Activated naive CD4-positive, alpha-beta T cell treated with anti-CD3 and anti-CD28 coated beads, Interleukin-2, amount 50 U/mL, for 24 hours (primary cell): ENCODE measurements around the gene STRA8.

Experiments used
- H3K27ac Mint-ChIP-seq: one replicate; pipeline ENCODE4 v1.8.0; 2021; ENCODE audit warnings: mild to moderate bottlenecking, mixed read lengths
- H3K27me3 Mint-ChIP-seq: one replicate; pipeline ENCODE4 v1.8.0; 2021; ENCODE audit warnings: mixed read lengths
- H3K36me3 Mint-ChIP-seq: one replicate; pipeline ENCODE4 v1.8.0; 2021; ENCODE audit warnings: mixed read lengths
- H3K4me1 Mint-ChIP-seq: one replicate; pipeline ENCODE4 v1.8.0; 2021; ENCODE audit warnings: mixed read lengths
- H3K4me3 Mint-ChIP-seq: one replicate; pipeline ENCODE4 v1.8.0; 2021; ENCODE audit warnings: mild to moderate bottlenecking, mixed read lengths
- H3K9me3 Mint-ChIP-seq: one replicate; pipeline ENCODE4 v1.8.0; 2021; ENCODE audit warnings: mixed read lengths

The STRA8 gene

GRCh38 chr7:135242096-135242684 lies 8.6 kb downstream of the STRA8 start:
- Mint-ChIP-seq H3K27ac (no peak overlapping the region), H3K4me3 (no peak overlapping the region), H3K4me1 (no peaks in the 10 kb centered on the region), H3K27me3 (no peaks in the 10 kb centered on the region), H3K36me3 (no peaks in the 10 kb centered on the region), H3K9me3 (no peaks in the 10 kb centered on the region)

GRCh38 chr7:135245226-135246190 lies 11.9 kb downstream of the STRA8 start:
- H3K9me3 Mint-ChIP-seq, result no peaks in the 10 kb centered on the region
- H3K4me1 Mint-ChIP-seq, result no peaks in the 10 kb centered on the region
- H3K27me3 Mint-ChIP-seq, result no peaks in the 10 kb centered on the region
- no peak overlapping the region for H3K27ac Mint-ChIP-seq
- H3K36me3 Mint-ChIP-seq, result no peaks in the 10 kb centered on the region
- H3K4me3 Mint-ChIP-seq, result no peak overlapping the region

GRCh38 chr7:135246191-135246825 lies 12.7 kb downstream of the STRA8 start:
- no peaks in the 10 kb centered on the region for H3K4me1 Mint-ChIP-seq
- no peak overlapping the region for H3K4me3 Mint-ChIP-seq
- no peaks in the 10 kb centered on the region for H3K9me3 Mint-ChIP-seq
- no peaks in the 10 kb centered on the region for H3K27me3 Mint-ChIP-seq
- H3K27ac Mint-ChIP-seq, result no peak overlapping the region
- H3K36me3 Mint-ChIP-seq, result no peaks in the 10 kb centered on the region

GRCh38 chr7:135247746-135248471 lies 14.3 kb downstream of the STRA8 start:
- H3K36me3 Mint-ChIP-seq, result no peaks in the 10 kb centered on the region
- no peaks in the 10 kb centered on the region for H3K27me3 Mint-ChIP-seq
- H3K9me3 Mint-ChIP-seq, result no peaks in the 10 kb centered on the region
- H3K4me3 Mint-ChIP-seq, result no peak overlapping the region
- H3K27ac Mint-ChIP-seq, result no peak overlapping the region
- peaks cover 7% of the 10 kb centered on the region for H3K4me1 Mint-ChIP-seq

GRCh38 chr7:135248546-135248945 lies 14.9 kb downstream of the STRA8 start:
- H3K36me3 Mint-ChIP-seq, result no peaks in the 10 kb centered on the region
- H3K9me3 Mint-ChIP-seq, result no peaks in the 10 kb centered on the region
- H3K4me3 Mint-ChIP-seq, result no peak overlapping the region
- peaks cover 7% of the 10 kb centered on the region for H3K4me1 Mint-ChIP-seq
- no peak overlapping the region for H3K27ac Mint-ChIP-seq
- no peaks in the 10 kb centered on the region for H3K27me3 Mint-ChIP-seq

GRCh38 chr7:135251496-135252391 lies 18.1 kb downstream of the STRA8 start:
- no peaks in the 10 kb centered on the region for H3K9me3 Mint-ChIP-seq
- H3K27me3 Mint-ChIP-seq, result no peaks in the 10 kb centered on the region
- no peaks in the 10 kb centered on the region for H3K36me3 Mint-ChIP-seq
- peaks cover 7% of the 10 kb centered on the region for H3K4me1 Mint-ChIP-seq
- peak overlapping the region; percentile 10 for H3K27ac Mint-ChIP-seq
- no peak overlapping the region for H3K4me3 Mint-ChIP-seq

GRCh38 chr7:135253851-135254771 lies 20.5 kb downstream of the STRA8 start:
- no peak overlapping the region for H3K4me3 Mint-ChIP-seq
- H3K27ac Mint-ChIP-seq, result no peak overlapping the region

GRCh38 chr7:135257790-135258189 lies 24.2 kb downstream of the STRA8 start:
- H3K4me1 Mint-ChIP-seq, result no peaks in the 10 kb centered on the region
- H3K36me3 Mint-ChIP-seq, result peaks cover 2% of the 10 kb centered on the region
- no peak overlapping the region for H3K4me3 Mint-ChIP-seq
- no peak overlapping the region for H3K27ac Mint-ChIP-seq
- H3K27me3 Mint-ChIP-seq, result peaks cover 2% of the 10 kb centered on the region
- H3K9me3 Mint-ChIP-seq, result peaks cover 4% of the 10 kb centered on the region

More at GRCh38 chr7:135253851-135254771, 20.5 kb downstream of the STRA8 start:
- Mint-ChIP-seq H3K36me3 (no peaks in the 10 kb centered on the region), H3K4me1 (peaks cover 7% of the 10 kb centered on the region), H3K27me3 (no peaks in the 10 kb centered on the region), H3K9me3 (no peaks in the 10 kb centered on the region)

GRCh38 chr7:135258585-135258984 lies 24.9 kb downstream of the STRA8 start:
- Mint-ChIP-seq H3K27ac (no peak overlapping the region), H3K9me3 (peaks cover 5% of the 10 kb centered on the region), H3K4me3 (no peak overlapping the region), H3K36me3 (peaks cover 2% of the 10 kb centered on the region), H3K4me1 (no peaks in the 10 kb centered on the region), H3K27me3 (peaks cover 2% of the 10 kb centered on the region)

- peaks cover 2% of the 10 kb centered on the region for H3K27me3 Mint-ChIP-seq
- no peak overlapping the region for H3K4me3 Mint-ChIP-seq
- peaks cover 2% of the 10 kb centered on the region for H3K36me3 Mint-ChIP-seq
- H3K4me1 Mint-ChIP-seq, result no peaks in the 10 kb centered on the region
- no peak overlapping the region for H3K27ac Mint-ChIP-seq
- peaks cover 8% of the 10 kb centered on the region for H3K9me3 Mint-ChIP-seq
These were observed 26.1 kb downstream of the STRA8 start for GRCh38 chr7:135259702-135260101.

- peaks cover 2% of the 10 kb centered on the region for H3K36me3 Mint-ChIP-seq
- no peak overlapping the region for H3K4me3 Mint-ChIP-seq
- H3K27me3 Mint-ChIP-seq, result peaks cover 2% of the 10 kb centered on the region
- peaks cover 11% of the 10 kb centered on the region for H3K9me3 Mint-ChIP-seq
- no peaks in the 10 kb centered on the region for H3K4me1 Mint-ChIP-seq
- H3K27ac Mint-ChIP-seq, result no peak overlapping the region
These were observed 26.8 kb downstream of the STRA8 start for GRCh38 chr7:135260470-135260869.

GRCh38 chr7:135260930-135261721 lies 27.5 kb downstream of the STRA8 start:
- Mint-ChIP-seq H3K4me3 (no peak overlapping the region), H3K36me3 (peaks cover 2% of the 10 kb centered on the region), H3K4me1 (no peaks in the 10 kb centered on the region), H3K27me3 (peaks cover 2% of the 10 kb centered on the region), H3K27ac (no peak overlapping the region), H3K9me3 (peaks cover 11% of the 10 kb centered on the region)

GRCh38 chr7:135262623-135263320 lies 29.1 kb downstream of the STRA8 start:
- Mint-ChIP-seq H3K9me3 (peaks cover 11% of the 10 kb centered on the region), H3K36me3 (peaks cover 2% of the 10 kb centered on the region), H3K4me1 (no peaks in the 10 kb centered on the region), H3K27me3 (peaks cover 2% of the 10 kb centered on the region), H3K27ac (no peak overlapping the region), H3K4me3 (no peak overlapping the region)
